CD14-positive monocyte (primary cell): Measurements from ENCODE around the gene P4HB. TPM values are rescaled to one million over a fixed set of nuclear protein-coding genes. Genes with fewer than 3 reads are reported as not detected.

ENCODE experiments used
- DNase-seq, 3 donors: peaks; one replicate each; pipeline ENCODE4 v3.0.0-alpha.2; 2011 to 2022
- H2AFZ ChIP-seq: 2 replicates; pipeline ENCODE4 v1.6.0; 2012; ENCODE audit warnings: mild to moderate bottlenecking, low read depth, low read length, inconsistent platforms; ENCODE audit not compliant: insufficient read depth, poor library complexity, severe bottlenecking
- H3K27ac ChIP-seq, 2 donors: 1 replicate in 1 of 2; 2 replicates in 1 of 2; pipeline ENCODE4 v1.5.1; 2012 to 2013; ENCODE audit warnings: low read length in 2 of 2, control low read depth in 1 of 2, inconsistent platforms in 1 of 2, low read depth in 1 of 2, mild to moderate bottlenecking in 1 of 2
- H3K27me3 ChIP-seq, 2 donors: one replicate each; pipeline versions ENCODE4 v1.6.0 to v1.6.1; 2011 to 2013; ENCODE audit warnings: low read length in 2 of 2; ENCODE audit not compliant: control insufficient read depth in 2 of 2, insufficient read depth in 2 of 2
- H3K36me3 ChIP-seq, 2 donors: replicated peaks in 1 of 2; 1 replicate in 1 of 2; 2 replicates in 1 of 2; pipeline versions ENCODE4 v1.5.1 to v1.6.1; 2012 to 2013; ENCODE audit warnings: low read length in 2 of 2, control low read depth in 1 of 2, inconsistent platforms in 1 of 2, mild to moderate bottlenecking in 1 of 2; ENCODE audit not compliant: insufficient read depth in 2 of 2, control insufficient read depth in 1 of 2
- H3K4me1 ChIP-seq, 2 donors: 1 replicate in 1 of 2; 2 replicates in 1 of 2; pipeline versions ENCODE4 v1.5.1 to v1.6.1; 2012 to 2013; ENCODE audit warnings: low read length in 2 of 2, control low read depth in 1 of 2, inconsistent platforms in 1 of 2, mild to moderate bottlenecking in 1 of 2, moderate library complexity in 1 of 2; ENCODE audit not compliant: insufficient read depth in 2 of 2, control insufficient read depth in 1 of 2
- H3K4me2 ChIP-seq: replicated peaks from 2 replicates; pipeline ENCODE3; 2012; ENCODE audit warnings: low read length, moderate library complexity, mild to moderate bottlenecking; ENCODE audit not compliant: poor library complexity, severe bottlenecking; ENCODE audit errors: extremely low read depth
- H3K4me3 ChIP-seq, 3 experiments: fragments of 200-600 bp in 1 of 3; sonication (generic) in 1 of 3; replicated peaks in 1 of 3; 1 replicate in 2 of 3; 2 replicates in 1 of 3; pipeline ENCODE4 v1.5.1; 2011 to 2013; ENCODE audit warnings: low read length in 3 of 3, mild to moderate bottlenecking in 3 of 3, control low read depth in 2 of 3, low read depth in 2 of 3, inconsistent platforms in 1 of 3, moderate library complexity in 1 of 3
- H3K79me2 ChIP-seq: 2 replicates; pipeline ENCODE4 v1.6.0; 2012; ENCODE audit warnings: mild to moderate bottlenecking, control low read depth, inconsistent platforms, low read length, moderate library complexity; ENCODE audit not compliant: insufficient read depth
- H3K9ac ChIP-seq: 2 replicates; pipeline ENCODE4 v1.6.0; 2017; ENCODE audit warnings: low read length, mild to moderate bottlenecking; ENCODE audit not compliant: insufficient read depth, poor library complexity, severe bottlenecking
- H3K9me3 ChIP-seq, 2 donors: replicated peaks in 1 of 2; 1 replicate in 1 of 2; 2 replicates in 1 of 2; pipeline versions ENCODE4 v1.5.1 to v1.6.1; 2012 to 2013; ENCODE audit warnings: low read length in 2 of 2, control low read depth in 1 of 2; ENCODE audit not compliant: control insufficient read depth in 1 of 2, insufficient read depth in 1 of 2
- H4K20me1 ChIP-seq: 2 replicates; pipeline ENCODE4 v1.6.0; 2012; ENCODE audit warnings: mild to moderate bottlenecking, low read length, control low read depth, moderate library complexity; ENCODE audit not compliant: insufficient read depth
- H3K27ac Mint-ChIP-seq, 7 donors: one replicate each; pipeline ENCODE4 v1.8.0; 2020; ENCODE audit warnings: mild to moderate bottlenecking in 7 of 7, mixed read lengths in 7 of 7, moderate library complexity in 6 of 7, inconsistent platforms in 2 of 7
- H3K27me3 Mint-ChIP-seq, 3 donors: one replicate each; pipeline ENCODE4 v1.8.0; 2021 to 2022; ENCODE audit warnings: low read depth in 3 of 3, mild to moderate bottlenecking in 3 of 3, mixed read lengths in 3 of 3, moderate library complexity in 3 of 3, inconsistent platforms in 1 of 3
- H3K36me3 Mint-ChIP-seq, 2 donors: one replicate each; pipeline ENCODE4 v1.8.0; 2020; ENCODE audit warnings: mixed read lengths in 2 of 2, inconsistent platforms in 1 of 2, mild to moderate bottlenecking in 1 of 2
- H3K4me1 Mint-ChIP-seq: one replicate; pipeline ENCODE4 v1.8.0; 2020; ENCODE audit warnings: mild to moderate bottlenecking, mixed read lengths
- H3K4me3 Mint-ChIP-seq, 2 donors: one replicate each; pipeline ENCODE4 v1.8.0; 2020; ENCODE audit warnings: mild to moderate bottlenecking in 2 of 2, mixed read lengths in 2 of 2, moderate library complexity in 1 of 2
- H3K9me3 Mint-ChIP-seq, 7 donors: one replicate each; pipeline ENCODE4 v1.8.0; 2020 to 2022; ENCODE audit warnings: mixed read lengths in 7 of 7, mild to moderate bottlenecking in 6 of 7, moderate library complexity in 6 of 7, inconsistent platforms in 2 of 7
- WGBS: methylation state at CpG from one replicate; pipeline ENCODE4 v1.1.5; 2013; ENCODE audit warnings: missing lambda C conversion rate; ENCODE audit not compliant: insufficient coverage; 5-methylcytosine and 5-hydroxymethylcytosine counted together
- intact Hi-C, 2 donors: fragments of 100-400 bp; cut with micrococcal nuclease; formaldehyde crosslinking; loops; one replicate each; pipeline versions ENCODE4 v1.15.0 to v1.15.1; 2023
- polyA plus RNA-seq, 3 donors: library from polyadenylated mRNA; depleted of rRNA in 1 of 3; unstranded in 2 of 3; stranded (reverse) in 1 of 3; fragments of 300-500 nt in 2 of 3; fragments of >200 nt in 1 of 3; fragmentation: Illumina TruSeq in 2 of 3; gene quantifications; 1 replicate in 2 of 3; 2 replicates in 1 of 3; pipeline ENCODE4 v1.2.3, GENCODE V29; 2012 to 2021
- TF ChIP-seq, protein P1 (sequence below): fragments of 200-600 bp; IDR thresholded peaks from one replicate; pipeline ENCODE4 v1.8.0; 2022; ENCODE audit warnings: antibody characterized with exemption, mild to moderate bottlenecking

Gene P4HB
- polyA plus RNA-seq, 3 donors: 108 to 297 (median 291) TPM

DNA sequence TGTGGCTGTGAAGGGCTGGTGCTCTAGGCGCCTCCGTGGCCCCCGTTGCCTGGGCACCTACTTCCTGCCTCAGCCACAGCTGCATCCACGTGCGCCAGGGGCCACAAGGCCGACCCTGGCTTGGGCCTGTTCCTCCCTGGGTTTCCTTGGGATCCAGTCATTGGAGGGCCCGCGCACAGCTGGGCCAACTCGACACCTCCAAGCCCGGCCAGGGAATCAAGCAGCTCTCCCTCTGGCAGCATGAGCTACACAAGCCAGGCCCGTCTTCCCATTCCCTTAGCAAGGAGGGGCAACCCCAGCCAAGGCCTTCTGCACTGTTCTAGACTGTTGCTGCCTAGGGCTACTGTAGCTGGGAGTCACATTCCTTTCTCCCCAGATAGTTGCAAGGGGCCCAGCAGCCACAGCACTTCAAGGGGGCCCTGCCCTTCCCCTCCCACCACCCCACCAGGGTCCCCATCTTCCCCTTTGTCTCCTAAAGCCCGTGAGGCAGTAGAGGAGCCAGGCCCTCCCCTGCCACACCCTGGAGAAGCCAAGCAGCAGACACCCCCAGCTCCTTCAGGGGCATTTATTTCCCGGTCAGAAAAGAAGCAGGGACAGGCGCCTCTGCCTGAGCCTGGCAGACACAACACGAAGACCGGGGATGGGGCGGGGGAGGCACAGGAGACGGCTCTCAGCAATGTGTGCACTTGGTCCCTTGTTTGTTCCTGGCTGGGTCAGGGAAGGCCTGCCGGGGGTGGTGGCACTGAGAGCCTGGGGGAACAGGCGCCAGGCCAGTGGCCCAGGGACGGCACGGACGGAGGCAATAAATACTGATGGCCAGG is 7.0 kb upstream of the P4HB start:
- no peak overlapping the region for H3K9ac ChIP-seq
- no peaks in the 10 kb centered on the region for H3K27me3 Mint-ChIP-seq
- H3K36me3 Mint-ChIP-seq: peaks cover 20 to 38% of the 10 kb centered on the region in 2 donors
- no peak overlapping the region for H3K4me3 ChIP-seq
- H3K27ac ChIP-seq: peak overlapping the region in 1 of 2 donors; percentile 31
- H3K4me2 ChIP-seq: no peak overlapping the region
- H3K79me2 ChIP-seq: peaks cover 82% of the 10 kb centered on the region
- H3K9me3 Mint-ChIP-seq: no peaks in the 10 kb centered on the region
- peaks cover 65% of the 10 kb centered on the region for H4K20me1 ChIP-seq
- TF ChIP-seq, protein P1, sequence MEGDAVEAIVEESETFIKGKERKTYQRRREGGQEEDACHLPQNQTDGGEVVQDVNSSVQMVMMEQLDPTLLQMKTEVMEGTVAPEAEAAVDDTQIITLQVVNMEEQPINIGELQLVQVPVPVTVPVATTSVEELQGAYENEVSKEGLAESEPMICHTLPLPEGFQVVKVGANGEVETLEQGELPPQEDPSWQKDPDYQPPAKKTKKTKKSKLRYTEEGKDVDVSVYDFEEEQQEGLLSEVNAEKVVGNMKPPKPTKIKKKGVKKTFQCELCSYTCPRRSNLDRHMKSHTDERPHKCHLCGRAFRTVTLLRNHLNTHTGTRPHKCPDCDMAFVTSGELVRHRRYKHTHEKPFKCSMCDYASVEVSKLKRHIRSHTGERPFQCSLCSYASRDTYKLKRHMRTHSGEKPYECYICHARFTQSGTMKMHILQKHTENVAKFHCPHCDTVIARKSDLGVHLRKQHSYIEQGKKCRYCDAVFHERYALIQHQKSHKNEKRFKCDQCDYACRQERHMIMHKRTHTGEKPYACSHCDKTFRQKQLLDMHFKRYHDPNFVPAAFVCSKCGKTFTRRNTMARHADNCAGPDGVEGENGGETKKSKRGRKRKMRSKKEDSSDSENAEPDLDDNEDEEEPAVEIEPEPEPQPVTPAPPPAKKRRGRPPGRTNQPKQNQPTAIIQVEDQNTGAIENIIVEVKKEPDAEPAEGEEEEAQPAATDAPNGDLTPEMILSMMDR: no peak
- peaks cover 36% of the 10 kb centered on the region for H3K4me1 Mint-ChIP-seq
- peaks cover 23 to 24% of the 10 kb centered on the region in 2 donors for H3K36me3 ChIP-seq
- intact Hi-C loops: loop anchor here in 1 of 2 donors (10.0 kb wide), 1 partner anchor 47 kb away; the partner anchor contains the start of genes PCYT2 and SIRT7
- H3K27me3 ChIP-seq: no peaks in the 10 kb centered on the region
- H3K4me3 Mint-ChIP-seq: no peak overlapping the region
- H2AFZ ChIP-seq: no peak overlapping the region
- peak overlapping the region in 6 of 7 donors; percentile 30 to 78 (median 51) for H3K27ac Mint-ChIP-seq
- WGBS: 39% methylated on average over 22 of the region's 23 CpGs
- H3K4me1 ChIP-seq: peaks cover 36 to 55% of the 10 kb centered on the region in 2 donors
- no peak for DNase-seq
- no peaks in the 10 kb centered on the region for H3K9me3 ChIP-seq

DNA sequence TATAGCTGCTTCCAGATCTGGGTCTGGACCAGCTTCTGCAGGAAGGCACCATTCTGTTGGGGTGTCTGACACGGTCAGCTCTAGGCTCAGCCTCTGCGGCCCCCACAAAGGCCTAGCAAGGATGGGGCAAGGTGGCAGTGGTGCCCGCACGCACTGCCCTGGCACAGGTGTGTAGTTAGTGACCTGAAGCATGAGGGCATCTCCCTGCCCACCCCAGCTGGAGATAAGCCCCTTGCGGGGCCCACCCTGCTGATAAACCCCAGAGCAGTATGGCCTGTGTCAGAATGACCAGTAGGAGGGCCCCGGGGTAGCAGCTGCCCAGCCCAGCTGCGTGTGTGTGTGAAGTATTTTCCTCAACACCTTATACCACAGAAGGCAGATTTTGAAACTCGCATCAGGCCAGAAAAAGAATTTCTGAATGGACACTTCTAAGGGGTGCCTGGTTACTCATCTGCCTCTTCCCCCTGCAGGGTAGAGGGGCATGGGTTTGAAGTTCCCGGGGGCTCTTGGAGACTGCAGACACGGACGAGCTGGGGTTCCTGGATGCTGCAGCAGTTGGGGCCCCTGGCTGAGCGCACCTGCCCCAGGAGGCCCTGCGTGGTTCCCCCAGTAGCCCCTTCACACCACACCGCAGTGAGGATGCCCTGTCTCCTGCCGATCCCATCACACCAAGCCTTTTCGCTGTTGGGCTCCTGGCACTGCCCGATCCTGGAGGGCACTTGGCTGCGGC is 6.3 kb upstream of the P4HB start:
- intact Hi-C loops: loop anchor here in 1 of 2 donors (10.0 kb wide), 1 partner anchor 48 kb away; the partner anchor contains the start of genes PCYT2 and SIRT7
- Mint-ChIP-seq H3K36me3 (peaks cover 20 to 38% of the 10 kb centered on the region in 2 donors), H3K27ac (peak overlapping the region in 5 of 7 donors; percentile 5 to 78 (median 42)), H3K4me3 (no peak overlapping the region), H3K4me1 (peaks cover 36% of the 10 kb centered on the region), H3K27me3 (peaks cover 0 to under 1% (median 0%) of the 10 kb centered on the region in 3 donors), H3K9me3 (no peaks in the 10 kb centered on the region)
- Histone ChIP-seq H3K79me2 (peaks cover 81% of the 10 kb centered on the region), H3K4me2 (no peak overlapping the region), H3K9ac (no peak overlapping the region), H3K27ac (peak overlapping the region in 1 of 2 donors; percentile 31), H4K20me1 (peaks cover 65% of the 10 kb centered on the region), H2AFZ (no peak overlapping the region), H3K36me3 (peaks cover 23 to 24% of the 10 kb centered on the region in 2 donors), H3K4me3 (no peak overlapping the region), H3K27me3 (no peaks in the 10 kb centered on the region), H3K4me1 (peaks cover 36 to 55% of the 10 kb centered on the region in 2 donors), H3K9me3 (no peaks in the 10 kb centered on the region)
- WGBS: 70% methylated on average over 13 of the region's 18 CpGs
- DNase-seq: no peak
- TF ChIP-seq, protein P1: no peak
